ENCODE results near the gene MERTK. TPM values are rescaled to one million over a fixed set of nuclear protein-coding genes. Genes with fewer than 3 reads are reported as not detected.
"Not testable (repeated sequence)": the region's sequence is repeated elsewhere in the genome, so short reads cannot be mapped to it uniquely, and the experiment has no call there.

Gene MERTK
- total and polyA plus RNA-seq, 4 donors, result 9.6 to 61.3 (median 24.2) TPM

DNA sequence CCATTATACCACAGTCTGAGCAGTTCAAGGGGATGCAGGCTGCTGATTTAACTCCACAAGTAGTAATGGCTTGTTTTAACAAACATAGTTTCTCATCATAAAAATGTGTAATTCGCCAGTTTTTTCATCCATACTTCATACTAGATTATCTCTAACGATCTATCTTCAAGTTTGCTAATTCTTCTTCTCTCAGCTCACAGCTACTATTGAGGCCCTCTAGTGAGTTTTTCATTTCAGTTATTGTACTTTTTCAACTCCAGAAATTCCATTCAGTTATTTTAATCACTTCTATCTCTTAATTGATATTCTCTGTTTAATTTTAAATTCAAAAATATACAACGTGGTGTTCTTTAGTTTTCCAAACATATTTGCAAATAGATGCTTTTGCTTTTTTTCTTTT is 136.5 kb downstream of the MERTK start:
- Histone ChIP-seq H3K4me1 (ENCODE audit: control insufficient read depth in 1 of 2, insufficient read depth in 2 of 2, low read length in 2 of 2) (no peaks in the 10 kb centered on the region), H3K36me3 (ENCODE audit: control insufficient read depth in 1 of 2, insufficient read depth in 2 of 2, low read length in 1 of 2) (no peaks in the 10 kb centered on the region), H3K9me3 (ENCODE audit: control insufficient read depth, low read length) (no peaks in the 10 kb centered on the region), H3K27me3 (ENCODE audit: control insufficient read depth in 1 of 2, insufficient read depth in 2 of 2, low read length in 1 of 2) (no peaks in the 10 kb centered on the region), H3K27ac (ENCODE audit: low read depth in 1 of 2, low read length in 2 of 2) (no peak overlapping the region), H3K4me3 (ENCODE audit: low read length in 2 of 2) (no peak overlapping the region)
- intact Hi-C loops (cut with DNase I), result loop anchor here in 1 of 2 donors (5.0 kb wide), 1 partner anchor 138 kb away; the partner anchor contains the start of gene MERTK
- no peak for ATAC-seq (ENCODE audit: low FRiP score)
- WGBS, 2 donors, result 80% methylated on average over 3 of the region's 3 CpGs
- DNase-seq, result no peak

DNA sequence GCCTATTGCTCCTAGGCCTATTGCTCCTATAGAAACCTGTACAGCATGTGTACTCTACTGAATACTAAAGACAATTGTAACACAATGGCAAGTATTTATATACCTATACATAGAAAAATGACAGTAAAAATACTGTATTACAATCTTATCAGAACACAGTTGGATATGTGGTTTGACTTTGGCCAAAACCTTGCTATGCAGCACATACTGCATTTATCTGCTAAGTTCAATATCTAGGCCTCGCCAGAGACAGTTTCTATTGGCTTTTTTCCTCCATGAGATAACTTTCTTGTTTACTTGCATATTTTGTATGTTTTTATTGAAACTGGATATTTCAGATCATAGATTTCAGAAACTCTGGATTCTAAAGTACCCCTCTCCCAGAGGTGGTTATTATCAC is 137.4 kb downstream of the MERTK start:
- no peak overlapping the region for H3K27ac ChIP-seq (ENCODE audit: low read depth in 1 of 2, low read length in 2 of 2)
- no peaks in the 10 kb centered on the region for H3K4me1 ChIP-seq (ENCODE audit: control insufficient read depth in 1 of 2, insufficient read depth in 2 of 2, low read length in 2 of 2)
- ATAC-seq (ENCODE audit: low FRiP score) (no peak), DNase-seq (no peak)
- H3K4me3 ChIP-seq (ENCODE audit: low read length in 2 of 2), result no peak overlapping the region
- intact Hi-C loops (cut with DNase I), result no loop called here
- 91 to 95% methylated on average over 1 of the region's 1 CpG for WGBS, 2 donors
- no peaks in the 10 kb centered on the region for H3K9me3 ChIP-seq (ENCODE audit: control insufficient read depth, low read length)
- H3K36me3 ChIP-seq (ENCODE audit: control insufficient read depth in 1 of 2, insufficient read depth in 2 of 2, low read length in 1 of 2), result no peaks in the 10 kb centered on the region
- no peaks in the 10 kb centered on the region for H3K27me3 ChIP-seq (ENCODE audit: control insufficient read depth in 1 of 2, insufficient read depth in 2 of 2, low read length in 1 of 2)

DNA sequence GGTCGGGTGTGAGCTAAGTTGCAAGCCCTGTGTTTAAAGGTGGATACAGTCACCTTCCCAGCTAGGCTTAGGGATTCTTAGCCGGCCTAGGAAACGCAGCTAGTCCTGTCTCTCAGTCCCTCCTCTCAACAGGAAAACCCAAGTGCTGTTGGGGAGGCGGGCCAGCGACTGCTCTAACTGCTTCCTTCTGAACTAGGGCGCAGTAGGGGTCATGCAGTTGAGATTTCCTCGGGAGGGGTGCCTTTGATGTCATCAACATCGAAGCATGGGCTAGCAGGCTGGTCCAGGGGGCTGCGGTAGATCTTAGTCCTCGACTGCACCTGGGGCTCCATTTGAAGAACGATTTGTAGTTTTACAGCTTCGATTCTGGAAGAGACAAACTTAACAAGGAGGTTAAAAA is 141.1 kb downstream of the MERTK start:
- H3K9me3 ChIP-seq (ENCODE audit: control insufficient read depth, low read length); DNase-seq; ATAC-seq (ENCODE audit: low FRiP score); H3K4me1 ChIP-seq (ENCODE audit: control insufficient read depth in 1 of 2, insufficient read depth in 2 of 2, low read length in 2 of 2); H3K4me3 ChIP-seq (ENCODE audit: low read length in 2 of 2); H3K36me3 ChIP-seq (ENCODE audit: control insufficient read depth in 1 of 2, insufficient read depth in 2 of 2, low read length in 1 of 2); H3K27me3 ChIP-seq (ENCODE audit: control insufficient read depth in 1 of 2, insufficient read depth in 2 of 2, low read length in 1 of 2); H3K27ac ChIP-seq (ENCODE audit: low read depth in 1 of 2, low read length in 2 of 2); intact Hi-C loops (cut with DNase I): not testable (repeated sequence)
- 90 to 93% methylated on average over 12 of the region's 12 CpGs for WGBS, 2 donors

DNA sequence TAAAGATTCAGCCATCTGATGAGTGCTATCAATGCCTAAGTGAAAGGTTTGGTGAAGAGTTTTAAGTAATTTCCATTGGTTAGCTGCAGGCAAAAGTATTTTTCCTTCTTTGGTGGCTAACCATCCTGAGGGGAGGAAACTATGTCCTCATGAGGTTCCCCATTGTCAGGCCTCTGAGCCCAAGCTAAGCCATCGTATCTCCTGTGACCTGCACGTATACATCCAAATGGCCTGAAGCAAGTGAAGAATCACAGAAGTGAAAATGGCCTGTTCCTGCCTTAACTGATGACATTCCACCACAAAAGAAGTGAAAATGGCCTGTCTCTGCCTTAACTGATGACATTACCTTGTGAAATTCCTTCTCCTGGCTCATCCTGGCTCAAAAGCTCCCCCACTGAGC is 141.7 kb downstream of the MERTK start:
- H3K27me3 ChIP-seq (ENCODE audit: control insufficient read depth in 1 of 2, insufficient read depth in 2 of 2, low read length in 1 of 2); intact Hi-C loops (cut with DNase I); H3K36me3 ChIP-seq (ENCODE audit: control insufficient read depth in 1 of 2, insufficient read depth in 2 of 2, low read length in 1 of 2); DNase-seq; H3K27ac ChIP-seq (ENCODE audit: low read depth in 1 of 2, low read length in 2 of 2); ATAC-seq (ENCODE audit: low FRiP score); H3K4me3 ChIP-seq (ENCODE audit: low read length in 2 of 2); H3K9me3 ChIP-seq (ENCODE audit: control insufficient read depth, low read length); H3K4me1 ChIP-seq (ENCODE audit: control insufficient read depth in 1 of 2, insufficient read depth in 2 of 2, low read length in 2 of 2): not testable (repeated sequence)
- WGBS, 2 donors, result 87 to 96% methylated on average over 2 of the region's 2 CpGs

DNA sequence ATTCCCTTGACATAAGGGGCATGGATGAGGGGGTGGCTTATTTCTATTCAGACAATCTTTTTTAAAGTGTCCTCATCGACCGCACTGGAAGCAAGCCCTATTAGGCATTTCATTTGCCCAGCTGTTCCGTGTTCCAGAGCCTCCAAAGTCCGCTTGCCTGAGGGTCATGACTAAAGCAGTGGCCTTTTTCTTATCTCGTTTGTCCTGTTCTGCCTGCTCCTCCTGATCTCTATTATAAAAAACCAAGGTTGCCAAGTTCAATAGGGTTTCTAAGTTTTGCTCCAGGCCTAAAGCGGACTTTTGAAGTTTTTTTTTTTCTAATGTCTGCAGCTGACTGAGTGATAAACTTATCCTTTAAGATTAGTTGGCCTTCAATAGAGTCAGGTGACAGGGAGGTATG is 143.1 kb downstream of the MERTK start:
- ATAC-seq (ENCODE audit: low FRiP score); intact Hi-C loops (cut with DNase I); H3K36me3 ChIP-seq (ENCODE audit: control insufficient read depth in 1 of 2, insufficient read depth in 2 of 2, low read length in 1 of 2); H3K27me3 ChIP-seq (ENCODE audit: control insufficient read depth in 1 of 2, insufficient read depth in 2 of 2, low read length in 1 of 2); H3K4me1 ChIP-seq (ENCODE audit: control insufficient read depth in 1 of 2, insufficient read depth in 2 of 2, low read length in 2 of 2); DNase-seq; H3K9me3 ChIP-seq (ENCODE audit: control insufficient read depth, low read length); H3K27ac ChIP-seq (ENCODE audit: low read depth in 1 of 2, low read length in 2 of 2); H3K4me3 ChIP-seq (ENCODE audit: low read length in 2 of 2): not testable (repeated sequence)
- WGBS, 2 donors, result 77 to 80% methylated on average over 6 of the region's 6 CpGs

DNA sequence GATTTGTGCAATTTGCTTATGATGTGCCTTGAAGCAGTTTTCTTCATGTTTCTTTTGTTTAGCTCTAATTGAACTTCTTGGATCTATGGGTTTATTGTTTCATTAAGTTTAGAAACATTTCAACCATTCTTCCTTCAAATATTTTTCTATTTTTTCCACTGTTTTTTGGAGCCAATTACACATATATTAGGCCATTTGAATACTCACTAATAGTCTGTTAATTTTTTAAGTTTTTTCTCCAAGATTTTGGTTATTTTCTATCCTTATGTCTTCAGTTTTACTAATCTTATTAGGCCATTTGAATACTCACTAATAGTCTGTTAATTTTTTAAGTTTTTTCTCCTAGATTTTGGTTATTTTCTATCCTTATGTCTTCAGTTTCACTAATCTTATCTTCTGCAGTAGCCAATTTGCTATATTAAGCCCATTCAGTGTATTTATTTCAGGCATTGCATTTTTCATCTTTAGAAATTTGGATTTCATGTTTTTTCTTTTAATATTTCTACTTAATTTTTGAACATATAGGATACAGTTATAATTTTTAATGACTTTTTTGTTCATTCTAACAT is 147.1 kb downstream of the MERTK start:
- peaks cover 1% of the 10 kb centered on the region for H3K9me3 ChIP-seq (ENCODE audit: control insufficient read depth, low read length)
- H3K4me1 ChIP-seq (ENCODE audit: control insufficient read depth in 1 of 2, insufficient read depth in 2 of 2, low read length in 2 of 2), result peaks cover 0 to 3% of the 10 kb centered on the region in 2 donors
- no peak for ATAC-seq (ENCODE audit: low FRiP score)
- H3K27me3 ChIP-seq (ENCODE audit: control insufficient read depth in 1 of 2, insufficient read depth in 2 of 2, low read length in 1 of 2), result no peaks in the 10 kb centered on the region
- no peak for DNase-seq
- intact Hi-C loops (cut with DNase I), result no loop called here
- no peaks in the 10 kb centered on the region for H3K36me3 ChIP-seq (ENCODE audit: control insufficient read depth in 1 of 2, insufficient read depth in 2 of 2, low read length in 1 of 2)
- no peak overlapping the region for H3K27ac ChIP-seq (ENCODE audit: low read depth in 1 of 2, low read length in 2 of 2)
- no peak overlapping the region for H3K4me3 ChIP-seq (ENCODE audit: low read length in 2 of 2)

DNA sequence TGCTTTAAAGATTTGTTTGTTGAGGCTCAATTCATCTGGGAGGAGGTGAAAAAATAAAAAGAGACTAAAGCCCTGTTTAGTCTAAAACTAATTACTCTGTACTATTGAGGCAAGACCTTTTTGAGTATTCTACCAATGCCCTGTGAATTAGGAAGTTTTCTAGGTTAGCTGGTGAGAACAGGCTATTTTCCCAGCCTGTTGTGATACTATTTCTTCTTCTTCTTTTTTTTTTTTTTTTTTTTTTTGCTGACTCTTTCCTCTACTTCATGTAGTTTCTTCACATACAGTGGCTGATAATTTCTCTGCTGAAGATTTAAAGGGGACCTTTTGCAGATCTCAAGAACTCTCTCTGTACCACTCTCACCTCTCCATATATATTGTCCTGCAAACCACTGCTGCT is 147.8 kb downstream of the MERTK start:
- H3K4me3 ChIP-seq (ENCODE audit: low read length in 2 of 2), result no peak overlapping the region

DNA sequence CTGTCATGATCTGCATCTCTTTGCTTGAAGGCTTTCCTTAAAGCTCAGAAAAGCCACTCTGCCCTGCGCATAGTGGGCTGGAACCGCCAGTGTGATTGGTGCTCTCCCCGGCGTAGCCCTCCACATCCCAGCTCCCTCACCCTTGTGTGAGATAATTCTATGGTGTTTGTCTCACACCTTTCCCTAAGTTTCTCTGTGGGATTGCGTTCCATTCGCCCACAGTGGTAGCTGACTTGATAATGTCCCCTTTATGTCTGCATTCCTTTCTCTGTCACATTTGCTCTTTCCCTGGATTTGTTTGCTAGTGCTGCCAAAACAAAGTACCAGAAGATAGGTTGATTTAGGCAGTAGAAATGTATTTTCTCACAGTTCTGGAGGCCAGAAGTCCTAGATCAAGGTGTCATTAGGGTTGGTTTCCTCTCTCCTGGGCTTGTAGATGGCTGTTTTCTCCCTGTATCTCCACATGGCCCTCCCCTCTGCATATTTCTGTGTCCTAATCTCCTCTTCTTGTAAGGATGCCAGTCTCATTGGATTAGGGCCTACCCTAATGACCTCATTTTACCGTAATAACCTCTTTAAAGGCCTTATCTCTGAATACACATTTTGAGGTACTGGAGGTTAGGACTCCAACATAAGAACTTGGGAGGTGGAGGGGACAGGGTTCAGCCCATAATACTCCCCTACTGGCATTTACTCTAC is 149.3 kb downstream of the MERTK start:
- WGBS, 2 donors, result 21 to 31% methylated on average over 7 of the region's 7 CpGs
- peaks cover 0 to 3% of the 10 kb centered on the region in 2 donors for H3K4me1 ChIP-seq (ENCODE audit: control insufficient read depth in 1 of 2, insufficient read depth in 2 of 2, low read length in 2 of 2)
- no peak overlapping the region for H3K4me3 ChIP-seq (ENCODE audit: low read length in 2 of 2)
- peaks cover 1% of the 10 kb centered on the region for H3K9me3 ChIP-seq (ENCODE audit: control insufficient read depth, low read length)
- ATAC-seq (ENCODE audit: low FRiP score) (peak; percentile 59), DNase-seq (no peak)
- peak overlapping the region in 1 of 2 donors; percentile 5 for H3K27ac ChIP-seq (ENCODE audit: low read depth in 1 of 2, low read length in 2 of 2)
- intact Hi-C loops (cut with DNase I), result loop anchor here in 1 of 2 donors (2.0 kb wide), 1 partner anchor 161 kb away; no protein-coding TSS in a partner anchor
- no peaks in the 10 kb centered on the region for H3K36me3 ChIP-seq (ENCODE audit: control insufficient read depth in 1 of 2, insufficient read depth in 2 of 2, low read length in 1 of 2)
- no peaks in the 10 kb centered on the region for H3K27me3 ChIP-seq (ENCODE audit: control insufficient read depth in 1 of 2, insufficient read depth in 2 of 2, low read length in 1 of 2)

More for the DNA sequence above, 147.8 kb downstream of the MERTK start:
- peaks cover 1% of the 10 kb centered on the region for H3K9me3 ChIP-seq (ENCODE audit: control insufficient read depth, low read length)
- intact Hi-C loops (cut with DNase I), result no loop called here
- H3K27ac ChIP-seq (ENCODE audit: low read depth in 1 of 2, low read length in 2 of 2), result no peak overlapping the region
- H3K36me3 ChIP-seq (ENCODE audit: control insufficient read depth in 1 of 2, insufficient read depth in 2 of 2, low read length in 1 of 2), result no peaks in the 10 kb centered on the region
- DNase-seq (no peak), ATAC-seq (ENCODE audit: low FRiP score) (no peak)
- no peaks in the 10 kb centered on the region for H3K27me3 ChIP-seq (ENCODE audit: control insufficient read depth in 1 of 2, insufficient read depth in 2 of 2, low read length in 1 of 2)
- peaks cover 0 to 3% of the 10 kb centered on the region in 2 donors for H3K4me1 ChIP-seq (ENCODE audit: control insufficient read depth in 1 of 2, insufficient read depth in 2 of 2, low read length in 2 of 2)

DNA sequence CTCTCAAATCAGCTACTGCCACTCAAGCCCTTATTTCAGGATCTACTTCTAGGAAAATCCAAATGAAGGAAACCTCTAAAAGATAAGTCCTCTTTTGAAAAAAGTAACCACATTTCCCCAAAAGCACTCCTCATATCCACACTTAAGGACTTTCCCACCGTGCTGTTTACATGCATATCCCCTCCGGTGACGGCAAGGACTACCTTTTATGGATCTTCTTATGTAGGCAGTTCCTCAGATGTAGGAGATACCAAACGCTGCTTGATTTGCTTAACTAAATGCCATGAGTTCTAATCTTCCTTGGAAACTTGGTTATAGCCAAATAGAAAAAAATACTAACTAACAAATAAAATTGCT is 149.8 kb downstream of the MERTK start:
- Histone ChIP-seq H3K36me3 (ENCODE audit: control insufficient read depth in 1 of 2, insufficient read depth in 2 of 2, low read length in 1 of 2) (no peaks in the 10 kb centered on the region), H3K27ac (ENCODE audit: low read depth in 1 of 2, low read length in 2 of 2) (no peak overlapping the region), H3K4me1 (ENCODE audit: control insufficient read depth in 1 of 2, insufficient read depth in 2 of 2, low read length in 2 of 2) (peaks cover 0 to 3% of the 10 kb centered on the region in 2 donors), H3K4me3 (ENCODE audit: low read length in 2 of 2) (no peak overlapping the region), H3K27me3 (ENCODE audit: control insufficient read depth in 1 of 2, insufficient read depth in 2 of 2, low read length in 1 of 2) (no peaks in the 10 kb centered on the region), H3K9me3 (ENCODE audit: control insufficient read depth, low read length) (peaks cover 1% of the 10 kb centered on the region)
- ATAC-seq (ENCODE audit: low FRiP score) (no peak), DNase-seq (no peak)
- WGBS, 2 donors, result 23 to 27% methylated on average over 4 of the region's 4 CpGs
- intact Hi-C loops (cut with DNase I), result loop anchor here in 1 of 2 donors (2.0 kb wide), 1 partner anchor 161 kb away; no protein-coding TSS in a partner anchor
